AG10803 (cell line): ENCODE data around the gene BTBD9.

Experiments
- DNase-seq: peaks from one replicate; pipeline ENCODE4 v3.0.0; 2010; ENCODE audit warnings: low read depth
- H3K4me3 ChIP-seq: 2 replicates; pipeline ENCODE4 v1.5.1; 2011; ENCODE audit warnings: mild to moderate bottlenecking, low read length, control low read depth
- CTCF ChIP-seq: conservative IDR thresholded peaks from 2 replicates; pipeline ENCODE4 v1.5.1; 2011; ENCODE audit warnings: mild to moderate bottlenecking, low read length, control low read depth, inconsistent platforms

BTBD9 gene

GRCh38 chr6:38404900-38405556, 234.7 kb downstream of the BTBD9 start:
- H3K4me3 ChIP-seq, result no peak overlapping the region
- peak; percentile 33 for DNase-seq
- TF ChIP-seq CTCF, result no peak

GRCh38 chr6:38404355-38404754, 235.4 kb downstream of the BTBD9 start:
- no peak overlapping the region for H3K4me3 ChIP-seq
- no peak for TF ChIP-seq CTCF
- peak; percentile 15 for DNase-seq

- H3K4me3 ChIP-seq, result no peak overlapping the region
- no peak for DNase-seq
- no peak for TF ChIP-seq CTCF
These were observed 236.2 kb downstream of the BTBD9 start for GRCh38 chr6:38403548-38403947.

GRCh38 chr6:38400764-38401163, 239.0 kb downstream of the BTBD9 start:
- DNase-seq, result no peak
- no peak overlapping the region for H3K4me3 ChIP-seq
- no peak for TF ChIP-seq CTCF

GRCh38 chr6:38400101-38400500, 239.6 kb downstream of the BTBD9 start:
- TF ChIP-seq CTCF, result no peak
- H3K4me3 ChIP-seq, result no peak overlapping the region
- DNase-seq, result no peak

- DNase-seq, result no peak
- H3K4me3 ChIP-seq, result no peak overlapping the region
- no peak for TF ChIP-seq CTCF
These were observed 243.5 kb downstream of the BTBD9 start for GRCh38 chr6:38396209-38396608.

GRCh38 chr6:38393986-38394385, 245.7 kb downstream of the BTBD9 start:
- H3K4me3 ChIP-seq, result no peak overlapping the region
- no peak for TF ChIP-seq CTCF
- no peak for DNase-seq
